ENCODE results near the gene MYL12A.

MYL12A gene

DNA sequence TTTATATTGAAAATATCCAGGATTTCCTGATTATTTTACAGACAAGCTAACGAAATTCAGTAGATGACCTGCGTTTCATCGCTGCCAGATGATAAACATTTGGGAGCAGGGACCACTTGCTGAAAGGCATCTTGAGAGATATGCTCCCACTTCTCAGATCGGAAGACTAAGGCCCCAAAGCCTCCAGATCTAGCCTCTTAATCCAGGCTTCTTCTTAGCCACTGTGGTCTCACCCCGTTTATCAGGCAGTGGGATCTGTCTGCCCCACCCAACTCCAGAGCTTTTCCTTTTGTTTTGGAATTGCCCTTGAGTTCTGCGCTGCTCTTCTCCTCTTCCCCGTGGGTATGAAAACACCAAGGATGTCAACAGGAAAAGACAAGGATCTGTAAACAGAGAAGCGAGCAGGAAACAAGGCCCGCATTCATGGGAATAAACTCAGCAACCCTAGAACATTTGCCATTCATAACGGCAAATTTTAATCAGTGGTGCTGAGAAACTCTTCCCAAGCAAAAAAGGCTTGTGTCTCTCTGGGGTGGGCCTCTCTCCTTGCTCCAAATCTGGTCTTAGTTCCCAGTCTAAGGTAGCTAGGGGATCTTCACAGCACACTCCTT is 35.8 kb downstream of the MYL12A start:
- no peak for DNase-seq (ENCODE audit: low spot score)

DNA sequence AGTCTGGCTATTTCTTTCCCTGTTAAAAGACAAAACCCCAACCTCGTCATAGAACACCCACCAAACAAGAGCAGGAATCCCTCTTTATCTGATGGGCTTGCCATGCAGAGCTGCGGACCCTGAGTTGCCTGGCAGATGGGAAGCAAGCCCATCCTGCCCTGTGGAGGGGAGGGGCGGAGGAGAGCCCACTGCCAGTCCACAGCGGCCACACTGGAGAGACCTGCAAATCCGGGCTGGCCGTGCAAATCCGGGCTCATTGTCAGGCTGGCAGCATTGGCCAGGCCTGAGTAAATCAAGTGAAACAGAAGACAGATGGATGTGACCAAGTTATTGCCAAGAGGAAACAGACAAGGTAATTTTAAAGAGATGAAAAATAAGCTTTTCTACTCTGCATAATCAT is 36.3 kb downstream of the MYL12A start:
- no peak for DNase-seq (ENCODE audit: low spot score)

DNA sequence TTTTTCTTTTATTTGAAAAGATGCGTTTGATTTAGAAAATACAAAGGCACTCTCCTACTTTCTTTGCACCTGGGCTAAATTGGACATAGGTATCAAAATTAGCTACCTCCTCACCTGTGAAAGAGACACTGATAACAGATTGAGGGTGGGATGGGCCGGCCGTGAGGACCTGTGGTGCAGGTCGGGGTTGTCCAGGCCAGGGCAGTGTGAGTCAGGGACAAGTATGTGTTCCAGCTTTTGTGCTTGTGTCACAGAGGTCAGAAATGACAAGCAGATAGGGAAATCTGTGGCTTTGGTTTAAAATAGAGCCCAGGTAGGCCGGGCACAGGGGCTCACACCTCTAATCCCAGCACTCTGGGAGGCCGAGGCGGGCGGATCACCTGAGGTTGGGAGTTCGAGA is 36.9 kb downstream of the MYL12A start:
- DNase-seq (ENCODE audit: low spot score): no peak

DNA sequence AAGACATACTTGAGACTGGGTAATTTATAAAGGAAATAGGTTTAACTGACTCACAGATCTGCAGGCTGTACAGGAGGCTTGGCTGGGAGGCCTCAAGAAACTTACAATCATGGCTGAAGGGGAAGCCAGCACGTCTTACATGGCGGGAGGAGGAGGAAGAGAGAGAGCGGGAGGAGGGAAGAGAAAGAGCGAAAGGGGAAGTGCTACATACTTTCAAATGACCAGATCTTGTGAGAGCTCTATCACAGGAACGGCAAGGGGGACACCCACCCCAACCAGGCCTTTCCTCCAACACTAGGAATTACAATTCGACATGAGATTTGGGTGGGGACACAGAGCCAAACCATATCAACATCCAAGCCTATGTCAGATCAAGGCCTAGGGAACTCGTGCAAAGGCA is 38.6 kb downstream of the MYL12A start:
- DNase-seq (ENCODE audit: low spot score): no peak

DNA sequence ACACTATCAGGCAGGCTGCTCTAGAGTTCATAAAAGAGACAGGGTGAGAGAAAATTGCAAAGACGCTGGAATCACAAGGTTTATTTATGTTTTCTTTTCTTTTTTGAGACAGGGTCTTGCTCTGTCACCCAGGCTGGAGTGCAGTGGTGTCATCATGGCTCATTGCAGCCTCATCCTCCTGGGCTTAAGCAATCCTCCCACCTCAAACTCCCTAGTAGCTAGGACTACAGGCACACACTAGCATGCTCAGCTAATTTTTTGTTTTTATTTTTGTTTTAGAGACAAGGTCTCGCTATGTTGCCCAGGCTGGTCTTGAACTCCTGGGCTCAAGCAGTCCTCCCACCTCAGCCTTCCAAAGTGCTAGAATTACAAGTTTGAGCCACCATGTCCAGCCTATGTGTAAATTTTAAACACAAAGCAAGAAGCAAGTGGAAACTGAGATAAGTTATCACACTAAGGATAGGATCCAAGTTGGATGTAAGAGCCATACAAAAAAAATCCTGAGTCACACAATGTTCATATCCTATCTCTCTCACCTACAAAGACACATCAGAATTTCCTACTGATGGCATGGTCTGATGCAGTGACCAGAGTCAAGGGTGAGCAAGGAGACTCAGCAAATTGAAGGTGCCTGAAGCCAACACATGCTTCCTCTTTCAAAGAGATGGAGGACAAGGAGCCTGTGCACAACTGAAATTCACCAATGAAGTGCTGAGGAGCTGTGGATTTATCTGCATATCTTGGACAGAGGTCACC is 45.8 kb downstream of the MYL12A start:
- no peak for DNase-seq (ENCODE audit: low spot score)

DNA sequence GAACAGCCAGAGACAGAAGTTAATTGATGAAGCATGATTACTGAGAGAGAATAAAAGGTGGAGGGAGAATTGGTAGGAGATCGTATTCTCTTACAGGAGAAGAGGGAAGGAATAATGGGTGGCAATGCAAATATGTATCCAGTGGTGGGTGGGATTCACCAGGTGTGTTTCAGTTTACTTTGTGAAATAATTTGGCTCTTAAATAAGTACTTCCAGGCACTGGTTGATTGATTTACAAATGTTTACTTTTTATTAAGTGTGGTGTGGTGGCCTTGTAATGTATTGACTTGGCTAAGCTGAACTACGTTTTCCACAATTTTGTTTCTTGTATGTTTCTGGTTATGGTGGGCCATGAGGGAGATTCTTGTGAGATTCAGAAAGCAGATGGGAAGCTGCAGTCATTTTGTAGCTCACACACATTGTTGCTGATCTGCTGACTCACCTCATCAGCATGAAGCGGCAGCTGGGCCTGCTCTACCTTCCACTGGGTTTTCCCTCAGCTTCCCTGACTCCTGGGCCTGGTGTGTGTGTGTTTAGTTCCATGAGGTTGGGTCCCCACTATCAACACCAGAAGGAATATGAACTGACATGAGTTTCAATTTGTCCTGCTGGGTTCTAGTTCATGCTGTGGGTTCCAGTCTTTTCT is 47.0 kb downstream of the MYL12A start:
- no peak for DNase-seq (ENCODE audit: low spot score)

DNA sequence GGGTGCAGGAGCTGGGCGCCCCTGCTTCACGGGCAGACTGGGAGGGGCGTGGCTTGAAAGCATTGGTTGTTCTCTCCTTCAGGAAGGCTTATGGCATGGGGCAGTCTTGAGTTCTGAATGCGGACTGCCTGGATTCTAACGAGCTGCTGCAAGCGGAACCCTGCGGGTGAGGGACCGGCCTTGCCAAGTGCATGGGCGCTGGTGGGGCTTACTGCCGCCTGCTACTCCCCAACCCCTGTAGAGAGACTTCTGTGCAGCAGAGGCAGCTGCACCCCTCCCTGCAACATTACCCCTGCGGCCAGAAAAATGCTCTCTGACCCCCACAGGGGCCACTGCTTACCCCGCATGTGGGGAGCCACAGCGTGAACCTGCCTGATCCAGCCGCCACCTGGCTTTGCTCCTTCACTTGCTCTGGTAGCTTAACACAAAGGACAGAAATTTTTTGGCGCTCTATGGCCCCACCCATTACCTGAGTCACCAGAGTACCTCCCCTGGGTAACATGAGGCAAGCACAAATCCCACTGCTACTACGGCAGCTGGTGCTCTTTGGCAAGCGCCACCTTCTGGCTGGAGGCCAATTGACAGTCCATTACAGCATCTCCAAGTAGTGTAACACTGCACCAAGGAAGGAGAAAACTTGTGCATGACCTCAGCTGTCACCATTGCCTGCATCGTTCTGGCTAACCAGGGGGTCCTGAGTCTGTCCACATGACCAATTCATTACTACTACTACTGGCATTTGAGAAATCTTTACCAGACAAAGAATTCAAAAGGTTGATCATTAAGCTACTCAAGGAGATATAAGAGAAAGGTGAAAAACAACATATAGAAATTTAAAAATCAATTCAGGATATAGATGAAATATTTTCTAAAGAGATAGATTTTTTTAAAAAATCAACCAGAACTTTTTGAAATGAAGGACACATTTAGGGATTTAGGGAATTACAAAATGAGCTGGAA is 49.7 kb downstream of the MYL12A start:
- peak; percentile 35 for DNase-seq (ENCODE audit: low spot score)

DNA sequence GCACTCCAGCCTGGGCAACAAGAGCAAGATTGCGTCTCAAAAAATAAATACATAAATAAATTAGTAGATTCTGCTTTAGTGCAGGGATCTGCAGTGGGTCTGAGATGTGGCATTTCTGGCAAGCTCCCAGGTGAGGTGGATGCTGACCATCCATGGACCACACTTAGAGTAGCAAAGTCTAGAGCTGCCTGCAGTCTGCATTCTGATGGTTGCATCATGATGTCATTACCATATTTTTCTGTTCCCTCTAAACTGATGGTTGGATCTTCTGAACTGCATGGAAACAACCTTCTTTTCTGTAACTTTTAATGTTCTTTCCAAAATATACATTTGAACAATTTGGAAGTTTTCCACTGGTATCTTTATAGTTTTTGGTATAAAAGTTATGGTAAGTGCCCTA is 57.2 kb downstream of the MYL12A start:
- no peak for DNase-seq (ENCODE audit: low spot score)

DNA sequence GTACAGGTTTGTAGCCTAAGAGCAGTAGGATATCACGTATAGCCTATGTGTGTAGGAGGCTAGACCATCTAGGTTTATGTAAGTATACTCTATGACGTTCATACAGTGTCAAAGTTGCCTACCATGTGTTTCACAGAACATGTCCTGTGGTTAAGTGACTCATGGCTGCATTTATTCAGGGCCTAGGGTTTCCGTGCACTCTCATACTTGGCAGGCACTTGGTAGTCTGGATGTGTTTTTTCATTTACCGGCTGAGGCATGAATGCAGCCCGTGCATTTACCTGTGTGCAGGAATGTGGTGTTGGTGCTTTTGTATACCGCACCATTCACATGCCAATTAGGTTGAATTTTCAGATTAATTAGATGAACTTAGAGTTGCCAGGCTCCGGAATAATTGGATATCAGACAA is 57.8 kb downstream of the MYL12A start:
- DNase-seq (ENCODE audit: low spot score): peak; percentile 85

Measured in AG08396 (cell line).